ENCODE results near the gene VSX2.

- TF ChIP-seq, protein P1, sequence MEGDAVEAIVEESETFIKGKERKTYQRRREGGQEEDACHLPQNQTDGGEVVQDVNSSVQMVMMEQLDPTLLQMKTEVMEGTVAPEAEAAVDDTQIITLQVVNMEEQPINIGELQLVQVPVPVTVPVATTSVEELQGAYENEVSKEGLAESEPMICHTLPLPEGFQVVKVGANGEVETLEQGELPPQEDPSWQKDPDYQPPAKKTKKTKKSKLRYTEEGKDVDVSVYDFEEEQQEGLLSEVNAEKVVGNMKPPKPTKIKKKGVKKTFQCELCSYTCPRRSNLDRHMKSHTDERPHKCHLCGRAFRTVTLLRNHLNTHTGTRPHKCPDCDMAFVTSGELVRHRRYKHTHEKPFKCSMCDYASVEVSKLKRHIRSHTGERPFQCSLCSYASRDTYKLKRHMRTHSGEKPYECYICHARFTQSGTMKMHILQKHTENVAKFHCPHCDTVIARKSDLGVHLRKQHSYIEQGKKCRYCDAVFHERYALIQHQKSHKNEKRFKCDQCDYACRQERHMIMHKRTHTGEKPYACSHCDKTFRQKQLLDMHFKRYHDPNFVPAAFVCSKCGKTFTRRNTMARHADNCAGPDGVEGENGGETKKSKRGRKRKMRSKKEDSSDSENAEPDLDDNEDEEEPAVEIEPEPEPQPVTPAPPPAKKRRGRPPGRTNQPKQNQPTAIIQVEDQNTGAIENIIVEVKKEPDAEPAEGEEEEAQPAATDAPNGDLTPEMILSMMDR (IDR thresholded peaks at IDR 0.05), result no peak
- TF ChIP-seq POLR2A (IDR thresholded peaks at IDR 0.05), result no peak
Measured at GRCh38 chr14:74216671-74217070, 22.6 kb upstream of the VSX2 start.
